CD14-positive monocyte (primary cell): ENCODE measurements around the gene OR6C1. TPM values are rescaled to one million over a fixed set of nuclear protein-coding genes. Genes with fewer than 3 reads are reported as not detected.

ENCODE experiments used
- DNase-seq, 3 donors: peaks; one replicate each; pipeline ENCODE4 v3.0.0-alpha.2; 2011 to 2022
- H2AFZ ChIP-seq: 2 replicates; pipeline ENCODE4 v1.6.0; 2012; ENCODE audit warnings: mild to moderate bottlenecking, low read depth, low read length, inconsistent platforms; ENCODE audit not compliant: insufficient read depth, poor library complexity, severe bottlenecking
- H3K27ac ChIP-seq, 2 donors: 1 replicate in 1 of 2; 2 replicates in 1 of 2; pipeline ENCODE4 v1.5.1; 2012 to 2013; ENCODE audit warnings: low read length in 2 of 2, control low read depth in 1 of 2, inconsistent platforms in 1 of 2, low read depth in 1 of 2, mild to moderate bottlenecking in 1 of 2
- H3K27me3 ChIP-seq, 2 donors: one replicate each; pipeline versions ENCODE4 v1.6.0 to v1.6.1; 2011 to 2013; ENCODE audit warnings: low read length in 2 of 2; ENCODE audit not compliant: control insufficient read depth in 2 of 2, insufficient read depth in 2 of 2
- H3K36me3 ChIP-seq, 2 donors: replicated peaks in 1 of 2; 1 replicate in 1 of 2; 2 replicates in 1 of 2; pipeline versions ENCODE4 v1.5.1 to v1.6.1; 2012 to 2013; ENCODE audit warnings: low read length in 2 of 2, control low read depth in 1 of 2, inconsistent platforms in 1 of 2, mild to moderate bottlenecking in 1 of 2; ENCODE audit not compliant: insufficient read depth in 2 of 2, control insufficient read depth in 1 of 2
- H3K4me1 ChIP-seq, 2 donors: 1 replicate in 1 of 2; 2 replicates in 1 of 2; pipeline versions ENCODE4 v1.5.1 to v1.6.1; 2012 to 2013; ENCODE audit warnings: low read length in 2 of 2, control low read depth in 1 of 2, inconsistent platforms in 1 of 2, mild to moderate bottlenecking in 1 of 2, moderate library complexity in 1 of 2; ENCODE audit not compliant: insufficient read depth in 2 of 2, control insufficient read depth in 1 of 2
- H3K4me2 ChIP-seq: replicated peaks from 2 replicates; pipeline ENCODE3; 2012; ENCODE audit warnings: low read length, moderate library complexity, mild to moderate bottlenecking; ENCODE audit not compliant: poor library complexity, severe bottlenecking; ENCODE audit errors: extremely low read depth
- H3K4me3 ChIP-seq, 3 experiments: fragments of 200-600 bp in 1 of 3; sonication (generic) in 1 of 3; replicated peaks in 1 of 3; 1 replicate in 2 of 3; 2 replicates in 1 of 3; pipeline ENCODE4 v1.5.1; 2011 to 2013; ENCODE audit warnings: low read length in 3 of 3, mild to moderate bottlenecking in 3 of 3, control low read depth in 2 of 3, low read depth in 2 of 3, inconsistent platforms in 1 of 3, moderate library complexity in 1 of 3
- H3K79me2 ChIP-seq: 2 replicates; pipeline ENCODE4 v1.6.0; 2012; ENCODE audit warnings: mild to moderate bottlenecking, control low read depth, inconsistent platforms, low read length, moderate library complexity; ENCODE audit not compliant: insufficient read depth
- H3K9ac ChIP-seq: 2 replicates; pipeline ENCODE4 v1.6.0; 2017; ENCODE audit warnings: low read length, mild to moderate bottlenecking; ENCODE audit not compliant: insufficient read depth, poor library complexity, severe bottlenecking
- H3K9me3 ChIP-seq, 2 donors: replicated peaks in 1 of 2; 1 replicate in 1 of 2; 2 replicates in 1 of 2; pipeline versions ENCODE4 v1.5.1 to v1.6.1; 2012 to 2013; ENCODE audit warnings: low read length in 2 of 2, control low read depth in 1 of 2; ENCODE audit not compliant: control insufficient read depth in 1 of 2, insufficient read depth in 1 of 2
- H4K20me1 ChIP-seq: 2 replicates; pipeline ENCODE4 v1.6.0; 2012; ENCODE audit warnings: mild to moderate bottlenecking, low read length, control low read depth, moderate library complexity; ENCODE audit not compliant: insufficient read depth
- H3K27ac Mint-ChIP-seq, 7 donors: one replicate each; pipeline ENCODE4 v1.8.0; 2020; ENCODE audit warnings: mild to moderate bottlenecking in 7 of 7, mixed read lengths in 7 of 7, moderate library complexity in 6 of 7, inconsistent platforms in 2 of 7
- H3K27me3 Mint-ChIP-seq, 3 donors: one replicate each; pipeline ENCODE4 v1.8.0; 2021 to 2022; ENCODE audit warnings: low read depth in 3 of 3, mild to moderate bottlenecking in 3 of 3, mixed read lengths in 3 of 3, moderate library complexity in 3 of 3, inconsistent platforms in 1 of 3
- H3K36me3 Mint-ChIP-seq, 2 donors: one replicate each; pipeline ENCODE4 v1.8.0; 2020; ENCODE audit warnings: mixed read lengths in 2 of 2, inconsistent platforms in 1 of 2, mild to moderate bottlenecking in 1 of 2
- H3K4me1 Mint-ChIP-seq: one replicate; pipeline ENCODE4 v1.8.0; 2020; ENCODE audit warnings: mild to moderate bottlenecking, mixed read lengths
- H3K4me3 Mint-ChIP-seq, 2 donors: one replicate each; pipeline ENCODE4 v1.8.0; 2020; ENCODE audit warnings: mild to moderate bottlenecking in 2 of 2, mixed read lengths in 2 of 2, moderate library complexity in 1 of 2
- H3K9me3 Mint-ChIP-seq, 7 donors: one replicate each; pipeline ENCODE4 v1.8.0; 2020 to 2022; ENCODE audit warnings: mixed read lengths in 7 of 7, mild to moderate bottlenecking in 6 of 7, moderate library complexity in 6 of 7, inconsistent platforms in 2 of 7
- CTCF ChIP-seq: fragments of 200-600 bp; IDR thresholded peaks from one replicate; pipeline ENCODE4 v1.8.0; 2022; ENCODE audit warnings: antibody characterized with exemption, mild to moderate bottlenecking
- WGBS: methylation state at CpG from one replicate; pipeline ENCODE4 v1.1.5; 2013; ENCODE audit warnings: missing lambda C conversion rate; ENCODE audit not compliant: insufficient coverage; 5-methylcytosine and 5-hydroxymethylcytosine counted together
- intact Hi-C, 2 donors: fragments of 100-400 bp; cut with micrococcal nuclease; formaldehyde crosslinking; loops; one replicate each; pipeline versions ENCODE4 v1.15.0 to v1.15.1; 2023
- polyA plus RNA-seq, 3 donors: library from polyadenylated mRNA; depleted of rRNA in 1 of 3; unstranded in 2 of 3; stranded (reverse) in 1 of 3; fragments of 300-500 nt in 2 of 3; fragments of >200 nt in 1 of 3; fragmentation: Illumina TruSeq in 2 of 3; gene quantifications; 1 replicate in 2 of 3; 2 replicates in 1 of 3; pipeline ENCODE4 v1.2.3, GENCODE V29; 2012 to 2021

OR6C1 gene
- polyA plus RNA-seq, 3 donors = not detected

GRCh38 chr12:55289999-55290398, 24.1 kb upstream of the OR6C1 start:
- DNase-seq = no peak
- Mint-ChIP-seq H3K27ac (no peak overlapping the region), H3K36me3 (no peaks in the 10 kb centered on the region), H3K4me3 (no peak overlapping the region), H3K27me3 (peaks cover 1 to 7% (median 7%) of the 10 kb centered on the region in 3 donors), H3K9me3 (peaks cover 0 to 2% (median 0%) of the 10 kb centered on the region in 7 donors), H3K4me1 (no peaks in the 10 kb centered on the region)
- Histone ChIP-seq H4K20me1 (no peaks in the 10 kb centered on the region), H3K4me3 (no peak overlapping the region), H3K4me2 (no peak overlapping the region), H3K4me1 (no peaks in the 10 kb centered on the region), H3K9ac (no peak overlapping the region), H3K79me2 (no peaks in the 10 kb centered on the region), H2AFZ (no peak overlapping the region), H3K36me3 (no peaks in the 10 kb centered on the region), H3K27me3 (peaks cover 0 to 2% of the 10 kb centered on the region in 2 donors), H3K27ac (no peak overlapping the region), H3K9me3 (no peaks in the 10 kb centered on the region)
- intact Hi-C loops = no loop called here
- TF ChIP-seq CTCF = no peak
- 80% methylated on average over 2 of the region's 2 CpGs for WGBS

GRCh38 chr12:55296469-55296868, 17.7 kb upstream of the OR6C1 start, which contains the start of gene OR6C6:
Gene OR6C6 (minus strand): TSS chr12:55296569. CDS start chr12:55295232, 1,337 bp downstream.
- no peaks in the 10 kb centered on the region for H3K36me3 Mint-ChIP-seq
- H4K20me1 ChIP-seq = no peaks in the 10 kb centered on the region
- peaks cover 0 to 4% (median 2%) of the 10 kb centered on the region in 3 donors for H3K27me3 Mint-ChIP-seq
- H2AFZ ChIP-seq = no peak within 1 kb of the TSS
- no CpG with 5 or more reads among the region's 2 CpGs for WGBS
- no peak for DNase-seq
- no peaks in the 10 kb centered on the region for H3K4me1 ChIP-seq
- no peak within 1 kb of the TSS for H3K9ac ChIP-seq
- H3K27me3 ChIP-seq = peaks cover 0 to 2% of the 10 kb centered on the region in 2 donors
- H3K79me2 ChIP-seq = no peaks in the 10 kb centered on the region
- H3K27ac ChIP-seq = no peak within 1 kb of the TSS
- H3K4me2 ChIP-seq = no peak within 1 kb of the TSS
- intact Hi-C loops = no loop called here
- H3K4me1 Mint-ChIP-seq = no peaks in the 10 kb centered on the region
- TF ChIP-seq CTCF = no peak
- H3K36me3 ChIP-seq = no peaks in the 10 kb centered on the region
- no peak within 1 kb of the TSS for H3K27ac Mint-ChIP-seq
- H3K4me3 ChIP-seq = no peak within 1 kb of the TSS
- H3K4me3 Mint-ChIP-seq = no peak within 1 kb of the TSS
- no peaks in the 10 kb centered on the region for H3K9me3 Mint-ChIP-seq
- no peaks in the 10 kb centered on the region for H3K9me3 ChIP-seq
